GM21367 (cell line): ENCODE measurements around the gene TIMM29.

Experiments used
- ATAC-seq: cut with Tn5 transposase; IDR thresholded peaks from one replicate; pipeline ENCODE4 v1.9.1; 2021; ENCODE audit not compliant: unreplicated experiment

Gene TIMM29

DNA sequence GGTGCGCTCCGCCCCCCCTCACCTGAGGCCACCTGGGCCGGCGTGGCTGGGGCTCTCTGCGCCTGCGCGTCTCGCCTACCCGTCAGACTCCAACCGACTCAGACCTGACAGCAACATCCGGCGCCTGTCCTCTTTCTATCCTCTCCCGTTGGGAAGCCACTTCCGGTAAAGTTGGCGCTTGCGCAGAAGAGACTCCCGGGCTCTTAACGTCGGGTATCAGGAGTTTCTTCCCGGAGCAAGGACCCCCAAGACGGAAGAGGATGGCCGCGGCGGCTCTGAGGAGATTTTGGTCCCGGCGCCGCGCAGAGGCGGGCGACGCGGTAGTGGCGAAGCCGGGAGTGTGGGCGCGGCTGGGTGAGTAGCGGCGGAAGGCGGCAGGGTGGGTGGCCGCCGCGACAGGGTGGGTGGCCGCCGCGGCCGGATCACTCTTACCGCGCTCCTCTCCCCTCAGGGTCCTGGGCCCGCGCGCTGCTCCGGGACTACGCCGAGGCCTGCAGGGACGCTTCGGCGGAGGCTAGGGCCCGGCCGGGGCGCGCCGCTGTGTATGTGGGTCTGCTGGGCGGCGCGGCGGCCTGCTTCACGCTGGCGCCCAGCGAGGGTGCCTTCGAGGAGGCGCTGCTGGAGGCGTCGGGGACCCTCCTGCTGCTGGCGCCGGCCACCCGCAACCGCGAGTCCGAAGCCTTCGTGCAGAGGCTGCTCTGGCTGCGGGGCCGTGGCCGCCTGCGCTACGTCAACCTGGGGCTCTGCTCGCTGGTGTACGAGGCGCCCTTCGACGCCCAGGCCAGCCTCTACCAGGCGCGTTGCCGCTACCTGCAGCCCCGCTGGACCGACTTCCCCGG lies at the start of gene TIMM29, which contains the start of gene YIPF2:
TSS of gene TIMM29 (plus strand) at position 249 of the 839 bp plus-strand sequence. CDS start at position 261, 12 bp downstream.
TSS of gene YIPF2 (minus strand) at position 77 of the 839 bp plus-strand sequence. CDS start 229 bp downstream, outside the sequence.
- no peak for ATAC-seq

DNA sequence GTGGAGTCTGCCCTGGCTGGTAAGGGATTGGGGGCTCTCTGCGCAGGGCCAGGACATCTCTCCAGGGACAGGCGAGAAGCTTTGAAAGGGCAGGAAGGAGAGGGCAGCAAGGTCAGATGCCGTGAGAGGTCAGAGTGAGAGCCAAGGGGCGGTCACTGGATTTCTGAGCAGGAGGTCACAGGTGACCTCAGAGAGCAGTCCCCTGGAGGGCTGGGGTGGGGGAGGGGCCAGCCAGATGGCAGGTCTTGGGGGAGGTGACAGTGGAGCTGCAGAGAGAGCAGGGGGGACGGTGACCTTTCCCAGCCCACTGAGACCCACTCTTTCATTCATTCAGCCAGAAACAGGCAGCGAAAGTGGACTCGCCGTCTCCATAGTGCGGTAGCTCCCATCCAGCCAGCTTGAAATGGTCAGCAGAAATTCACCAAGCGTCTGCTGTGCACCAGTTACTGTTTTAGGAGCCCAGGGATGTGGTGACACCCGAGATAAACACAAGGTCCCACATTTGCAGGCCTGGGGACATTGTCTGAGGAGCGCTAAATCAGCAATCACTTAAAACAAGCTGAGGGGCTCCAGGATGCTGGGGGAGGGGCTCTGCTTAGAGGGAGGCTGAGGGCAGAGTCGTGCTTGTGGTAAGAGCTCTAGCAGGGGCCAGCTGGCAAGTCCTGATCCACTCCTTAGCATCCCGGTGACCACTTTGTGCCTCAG lies 47.1 kb upstream of the TIMM29 start:
- no peak for ATAC-seq

DNA sequence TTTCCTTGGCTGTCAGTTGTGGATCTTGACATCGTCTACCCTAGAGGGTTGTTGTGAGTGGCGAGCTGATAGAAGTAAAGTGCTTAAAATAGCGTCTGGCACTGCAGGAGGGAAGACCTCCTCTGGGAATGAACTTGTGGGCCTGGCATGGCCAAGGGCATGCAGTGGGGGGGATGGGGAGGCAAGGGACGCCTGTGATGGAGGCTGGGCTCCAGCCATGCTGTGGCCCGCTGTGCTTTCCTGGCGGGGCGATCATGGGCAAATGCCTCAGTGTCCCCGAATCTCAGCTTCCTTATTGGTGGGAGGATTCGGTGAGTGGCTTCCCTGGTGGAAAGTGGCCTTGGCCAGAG lies 46.5 kb upstream of the TIMM29 start:
- no peak for ATAC-seq

DNA sequence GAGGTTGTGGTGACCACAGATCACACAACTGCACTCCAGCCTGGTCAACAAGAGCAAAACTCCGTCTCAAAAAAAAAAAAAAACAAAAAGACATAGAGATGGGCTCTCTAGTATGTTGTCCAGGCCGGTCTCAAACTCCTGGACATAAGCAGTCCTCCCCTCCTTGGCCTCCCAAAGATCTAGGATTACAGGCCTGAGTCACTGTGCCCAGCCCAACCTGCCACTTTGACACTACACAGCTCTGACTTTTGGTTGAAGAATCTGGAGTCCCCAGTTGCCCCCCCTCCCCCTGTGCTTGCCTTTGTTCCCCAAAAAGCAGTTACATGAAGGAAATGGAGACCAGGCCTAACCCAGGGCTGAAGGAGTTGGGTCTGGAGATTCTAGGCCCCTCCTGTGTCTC lies 44.3 kb upstream of the TIMM29 start:
- ATAC-seq: no peak

DNA sequence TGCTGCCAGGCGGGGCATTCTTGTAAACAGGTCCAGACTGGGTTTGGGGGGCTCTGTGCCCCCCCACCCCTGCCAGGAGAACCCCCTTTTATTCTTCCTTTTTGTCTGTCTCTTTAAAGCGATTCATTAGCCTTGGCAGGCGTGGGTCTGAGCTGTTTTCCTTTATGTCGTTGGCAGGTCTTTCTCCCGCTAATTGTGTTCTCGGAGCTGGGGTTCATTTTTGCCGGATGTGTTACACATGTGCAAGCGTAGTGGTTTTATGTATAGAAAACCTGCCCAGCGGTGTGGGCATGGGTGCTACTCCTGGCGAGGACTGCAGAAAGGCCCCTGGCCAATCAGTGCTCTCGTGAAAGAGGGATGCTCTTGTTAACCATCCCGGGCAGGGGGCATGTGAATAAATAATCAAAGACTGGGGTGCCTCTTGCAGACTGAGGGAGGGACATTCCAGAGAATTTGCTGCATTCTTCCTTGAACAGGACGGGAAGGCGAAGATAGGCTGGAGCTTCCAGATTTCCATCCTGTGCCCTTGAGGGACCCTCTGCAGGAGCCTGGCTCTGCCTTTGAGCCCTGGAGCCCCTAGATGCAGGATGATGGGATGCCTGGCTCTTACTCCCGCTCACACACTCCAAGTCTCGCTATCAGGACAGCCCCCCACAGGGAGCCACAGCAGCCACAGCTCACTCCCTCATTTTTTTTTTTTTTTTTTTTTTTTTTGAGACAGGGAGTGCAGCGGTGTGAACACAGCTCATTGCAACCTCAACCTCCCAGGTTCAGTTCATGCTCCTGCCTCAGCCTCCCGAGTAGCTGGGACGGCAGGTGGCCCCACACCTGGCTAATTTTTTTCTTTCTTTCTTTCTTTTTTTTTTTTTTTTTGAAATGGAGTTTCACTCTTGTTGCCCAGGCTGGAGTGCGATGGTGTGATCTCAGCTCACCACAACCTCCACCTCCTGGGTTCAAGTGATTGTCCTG lies 43.1 kb upstream of the TIMM29 start:
- no peak for ATAC-seq

DNA sequence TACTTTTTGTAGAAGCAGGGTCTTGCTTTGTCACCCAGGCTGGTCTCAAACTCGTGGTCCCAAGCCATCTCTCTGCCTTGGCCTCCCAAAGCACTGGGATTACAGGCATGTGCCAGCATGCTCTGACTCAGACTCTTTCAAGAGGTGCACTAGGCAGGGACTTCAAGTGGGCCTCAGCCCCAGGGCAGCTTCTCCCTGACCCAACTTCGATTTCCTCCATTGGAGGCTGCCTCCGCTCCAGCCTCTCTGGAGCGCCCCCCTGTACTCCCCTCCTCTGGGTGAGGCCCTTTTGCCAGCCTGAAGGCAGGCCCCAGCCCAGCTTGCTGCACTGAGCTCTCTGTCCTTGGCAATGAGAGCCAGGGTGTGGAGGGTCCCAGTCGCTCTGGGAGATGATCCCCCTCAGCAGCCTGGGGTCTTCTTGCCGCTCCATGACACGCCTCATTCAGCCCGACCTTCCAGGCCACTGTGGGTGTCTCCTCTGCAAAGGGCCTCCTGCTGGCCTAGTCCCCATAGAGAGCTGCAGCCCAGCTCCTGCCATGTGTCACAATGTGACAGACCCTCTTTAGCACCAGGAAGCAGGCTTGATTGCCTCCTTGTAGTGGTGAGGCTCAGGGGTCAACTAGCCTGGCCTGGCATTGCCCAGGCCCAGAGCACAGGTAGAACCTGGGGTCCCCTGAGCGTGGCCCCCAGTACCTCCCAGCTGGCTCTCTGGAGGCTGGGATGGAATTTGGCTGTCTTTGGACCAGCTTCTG lies 40.8 kb upstream of the TIMM29 start:
- ATAC-seq: no peak

DNA sequence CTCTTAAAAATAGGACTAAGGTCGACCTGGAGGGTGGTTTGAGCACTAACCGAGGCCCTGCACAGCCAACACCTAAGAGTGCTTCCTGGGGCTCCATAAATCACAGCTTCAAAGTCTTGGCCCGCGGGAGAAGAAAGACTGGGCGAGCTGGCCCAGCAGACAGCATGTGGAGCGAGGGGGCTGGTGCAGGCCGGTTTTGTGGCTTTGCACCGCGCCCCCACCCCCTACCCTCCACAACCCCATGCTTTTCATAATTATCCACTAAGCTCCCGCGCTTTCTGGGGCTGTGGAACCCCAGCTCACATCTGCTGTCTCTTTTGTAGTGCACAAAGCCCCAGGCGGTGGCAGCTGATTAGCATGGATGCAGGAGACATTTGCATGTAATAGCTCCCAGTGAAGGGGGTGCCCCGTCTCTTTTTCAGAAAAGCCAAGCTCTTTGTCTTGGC lies 40.2 kb upstream of the TIMM29 start:
- no peak for ATAC-seq

DNA sequence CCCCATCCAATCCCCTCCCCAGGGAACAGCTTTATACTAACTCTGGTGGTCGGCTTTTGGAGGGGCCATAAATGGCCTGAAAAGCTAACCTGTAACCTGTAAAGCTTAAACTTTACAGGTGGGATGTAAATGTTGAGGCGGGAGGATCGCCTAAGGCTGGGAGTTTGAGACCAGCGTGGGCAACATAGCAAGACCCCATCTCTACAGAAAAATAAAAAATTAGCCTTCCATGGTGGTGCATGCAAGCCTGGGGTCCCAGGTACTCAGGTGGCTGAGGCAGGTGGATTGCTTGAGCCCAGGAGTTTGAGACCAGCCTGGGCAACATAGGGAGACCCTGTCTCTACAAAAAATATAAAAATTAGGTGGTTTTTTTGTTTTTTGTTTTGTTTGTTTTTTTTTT lies 38.7 kb upstream of the TIMM29 start:
- ATAC-seq: no peak

DNA sequence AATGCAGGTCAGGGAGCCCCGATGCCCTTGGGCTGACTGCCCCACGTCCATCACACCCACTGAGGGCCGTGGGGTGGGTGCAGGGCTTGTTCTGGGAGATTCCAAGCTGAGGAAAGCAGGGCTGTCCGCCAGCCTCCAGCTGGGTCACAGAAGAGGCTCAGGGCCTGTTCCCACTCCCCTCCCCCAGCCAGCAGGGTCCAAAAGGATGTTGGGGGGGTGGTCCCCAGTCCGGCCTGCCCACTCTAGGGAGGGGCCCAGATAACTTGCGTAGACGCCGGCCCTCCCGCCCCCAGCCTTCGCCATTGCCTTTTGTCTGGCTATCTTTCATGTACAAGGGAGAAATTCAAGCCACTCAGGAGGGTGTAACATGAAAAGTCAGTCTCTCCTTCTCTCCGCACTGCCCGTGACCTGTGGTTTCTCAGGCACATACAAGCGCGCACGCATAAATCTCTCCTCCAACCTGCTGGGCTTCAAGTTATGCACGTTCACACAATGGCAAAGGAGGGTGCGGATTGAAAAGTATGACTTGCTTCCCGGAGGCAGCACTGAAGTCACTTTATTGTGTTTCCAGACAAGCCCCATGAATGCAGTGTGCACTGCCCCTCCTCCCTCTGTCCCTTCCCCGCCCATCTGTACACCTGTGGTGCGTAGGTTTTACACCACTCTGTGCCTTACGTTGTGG lies 37.1 kb upstream of the TIMM29 start:
- no peak for ATAC-seq

DNA sequence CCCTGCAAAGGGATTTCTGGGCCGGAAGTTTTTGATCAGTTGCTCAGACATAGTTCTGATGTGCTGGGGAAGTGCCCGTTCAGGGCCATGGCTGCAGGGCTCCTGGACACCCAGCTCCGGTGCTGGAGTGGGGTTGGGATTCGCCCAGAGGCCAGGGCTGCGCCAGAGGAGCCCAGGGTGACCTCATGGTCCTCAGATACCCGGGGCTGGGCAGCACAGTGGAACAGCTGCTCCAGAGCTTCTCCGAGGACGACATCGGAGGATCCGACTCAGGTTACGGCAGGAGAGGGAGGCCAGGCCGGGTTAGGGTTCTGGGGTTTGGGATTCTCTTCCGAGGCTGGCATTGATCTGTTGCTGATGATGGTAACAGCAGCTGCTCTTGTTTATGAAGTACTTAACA lies 36.4 kb upstream of the TIMM29 start:
- no peak for ATAC-seq

DNA sequence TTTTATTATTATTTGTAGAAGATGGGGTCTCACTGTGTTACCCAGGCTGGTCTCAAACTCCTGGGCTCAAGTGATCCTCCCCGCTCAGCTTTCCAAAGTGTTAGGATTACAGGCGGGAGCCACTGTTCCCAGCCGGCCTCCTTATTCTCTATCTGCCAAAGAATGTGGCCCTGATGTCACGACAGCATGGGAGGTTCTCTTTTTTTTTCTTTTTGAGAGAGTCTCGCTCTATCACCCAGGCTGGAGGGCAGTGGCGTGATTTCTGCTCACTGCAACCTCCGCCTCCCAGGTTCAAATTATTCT lies 33.7 kb upstream of the TIMM29 start:
- ATAC-seq: no peak

DNA sequence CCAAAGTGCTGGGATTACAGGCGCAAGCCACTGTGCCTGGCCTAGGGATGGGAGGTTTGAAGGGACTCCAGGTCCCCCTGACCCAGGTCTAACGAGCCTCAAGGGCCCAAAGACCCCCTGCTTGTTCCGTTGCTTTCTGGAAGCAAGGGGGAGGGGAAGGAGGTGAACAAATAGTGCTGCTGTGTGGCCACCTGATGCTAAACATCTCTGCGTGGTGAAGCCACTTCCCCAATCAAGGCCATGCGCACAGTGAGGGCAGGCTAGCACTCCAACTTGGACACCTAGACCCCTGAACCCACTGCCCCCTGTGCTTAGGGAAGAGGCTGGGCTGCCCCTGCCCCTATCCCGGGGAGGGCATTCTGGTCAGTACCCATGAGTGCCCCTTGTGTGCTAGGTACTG lies 33.2 kb upstream of the TIMM29 start:
- no peak for ATAC-seq

DNA sequence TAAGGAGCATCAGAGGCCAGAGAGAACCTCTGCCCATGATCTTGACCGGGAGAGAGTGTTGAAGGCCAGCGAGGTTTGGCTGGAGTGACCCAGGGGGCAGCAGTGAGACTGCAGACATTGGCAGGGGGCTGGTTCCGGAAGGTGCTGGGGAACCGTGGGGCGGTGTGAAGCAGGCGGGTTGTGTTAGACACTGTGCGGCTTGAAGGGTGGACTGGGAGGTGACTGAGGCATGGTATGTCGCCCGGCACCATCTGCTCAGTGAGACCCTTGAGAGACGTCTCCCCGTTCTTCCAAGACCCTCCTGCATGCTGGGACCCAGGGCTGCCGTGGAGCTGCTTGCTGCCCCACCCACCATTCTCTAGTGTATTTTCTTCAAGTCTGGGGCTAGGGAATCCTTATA lies 32.7 kb upstream of the TIMM29 start:
- no peak for ATAC-seq

DNA sequence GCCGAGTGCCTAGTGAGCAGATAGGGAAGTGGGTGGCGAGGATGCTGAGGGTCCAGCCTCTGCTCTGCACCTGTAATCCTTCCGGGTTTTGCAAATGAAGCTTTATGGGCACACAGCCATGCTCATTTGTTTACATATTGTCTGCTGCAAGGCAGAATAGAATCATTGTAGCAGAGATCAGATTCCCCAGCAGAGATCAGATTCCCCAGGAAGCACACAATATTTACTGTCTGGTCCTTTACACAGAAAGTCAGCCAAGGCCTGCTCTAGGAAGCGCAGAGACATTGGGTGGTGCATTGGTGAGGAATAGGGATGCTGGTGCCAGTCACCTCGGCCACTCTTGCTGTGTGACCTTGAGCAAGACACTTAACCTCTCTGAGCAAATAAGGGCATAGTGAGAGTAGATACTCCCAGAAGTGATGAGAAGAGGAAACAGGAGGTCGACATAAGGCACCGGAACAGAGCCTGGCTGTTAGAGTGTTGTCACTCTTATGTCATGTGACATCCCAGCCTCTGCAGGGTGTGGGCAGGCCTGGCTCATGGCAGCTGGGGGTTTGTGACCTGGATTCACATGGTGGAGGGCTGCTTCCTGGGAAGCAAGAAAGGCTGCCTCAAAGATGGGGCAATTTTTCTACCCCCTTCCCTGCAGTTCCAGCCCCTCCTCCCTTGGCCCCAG lies 31.6 kb upstream of the TIMM29 start:
- no peak for ATAC-seq

DNA sequence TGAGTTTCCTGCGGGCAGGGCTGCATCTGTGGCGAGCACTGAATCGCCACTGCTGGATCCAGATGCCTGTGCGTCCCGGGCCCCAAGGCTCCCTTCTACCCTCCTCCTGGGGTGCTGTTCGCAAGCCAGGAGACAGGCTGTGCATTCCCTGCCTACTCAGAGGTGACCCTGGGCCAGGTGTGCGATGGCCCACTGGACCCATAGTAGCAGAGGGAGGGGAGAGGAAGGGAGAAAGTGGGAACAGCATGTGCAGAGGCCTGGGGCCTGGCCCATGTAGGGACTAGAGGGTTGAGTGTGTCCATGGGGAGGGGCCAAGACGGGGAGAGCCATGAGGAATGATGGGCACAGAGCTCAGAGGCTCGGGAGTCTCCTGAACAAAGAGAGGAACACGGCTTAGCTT lies 30.0 kb upstream of the TIMM29 start:
- no peak for ATAC-seq

DNA sequence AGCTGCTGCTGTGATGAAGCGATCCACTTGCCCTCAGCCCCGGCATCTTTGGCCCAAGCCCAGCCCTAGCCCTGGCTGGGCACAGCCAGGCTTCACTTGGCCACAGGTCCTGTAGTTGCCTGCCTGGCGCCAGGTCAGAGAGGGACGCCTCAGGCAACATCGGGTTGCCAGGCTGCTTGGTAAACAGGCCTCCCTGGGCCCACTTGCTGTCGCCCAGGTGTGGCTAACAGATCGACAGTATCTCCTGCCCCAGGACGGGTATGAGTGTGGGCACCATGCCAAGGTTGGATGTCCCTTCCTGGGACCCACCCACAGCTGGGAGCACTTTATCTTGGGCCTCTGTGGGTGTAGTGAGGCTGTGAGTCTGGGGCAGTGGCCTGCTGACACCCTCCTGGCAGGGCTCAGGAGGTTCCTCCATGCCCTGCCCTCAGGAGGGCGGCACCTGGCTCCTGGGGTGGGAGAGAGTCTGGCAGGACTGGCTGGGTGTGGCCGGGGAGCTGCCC lies 29.4 kb upstream of the TIMM29 start:
- no peak for ATAC-seq

DNA sequence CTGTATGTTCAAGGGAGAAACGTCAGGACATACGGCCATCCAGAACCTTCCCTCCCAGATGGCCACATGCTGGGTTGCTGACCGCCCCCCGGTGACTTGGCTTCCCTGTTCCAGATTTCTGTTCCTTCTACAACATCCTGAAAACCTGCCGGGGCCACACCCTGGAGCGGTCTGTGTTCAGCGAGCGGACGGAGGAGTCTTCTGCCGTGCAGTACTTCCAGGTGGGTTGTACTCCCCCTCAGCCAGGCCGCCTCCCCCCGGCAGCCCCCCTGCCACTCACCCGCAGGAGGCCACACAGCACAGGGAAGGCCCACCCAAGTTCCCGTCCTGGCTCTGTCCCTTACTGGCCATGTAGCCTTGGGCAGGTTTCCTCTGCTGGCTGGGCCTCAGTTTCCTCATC lies 20.7 kb upstream of the TIMM29 start:
- no peak for ATAC-seq

DNA sequence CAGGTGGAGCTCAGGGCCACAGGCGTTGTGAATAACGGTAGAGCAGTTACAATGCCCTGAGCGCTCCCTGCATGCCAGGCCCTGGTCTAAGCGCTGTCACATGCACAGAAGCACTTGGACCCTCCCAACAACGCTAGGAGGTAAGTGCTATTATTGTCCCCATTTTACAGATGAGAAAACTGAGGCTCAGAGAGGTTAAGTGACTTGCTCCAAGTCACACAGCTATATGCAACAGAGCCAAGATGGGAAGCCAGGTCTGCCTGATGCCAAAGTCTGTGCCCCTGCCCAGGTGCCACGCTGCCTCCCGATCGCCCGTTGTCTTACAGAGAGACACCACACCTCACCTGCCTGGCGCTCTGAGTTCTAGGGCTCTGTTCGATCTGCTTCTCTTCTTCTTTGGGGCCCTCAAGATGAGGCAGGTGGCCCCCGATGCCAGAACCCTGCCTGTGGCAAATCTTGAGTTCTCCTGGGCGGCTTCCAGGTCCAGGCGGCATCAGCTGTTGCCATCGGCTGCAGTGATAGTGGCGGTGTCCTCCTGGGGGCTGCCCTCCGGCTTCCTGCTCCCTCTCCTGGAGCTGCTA lies 20.1 kb upstream of the TIMM29 start:
- ATAC-seq: no peak
